Progenitor cell of endocrine pancreas (in vitro differentiated cells): ENCODE results near the gene PFKL. TPM values are rescaled to one million over a fixed set of nuclear protein-coding genes. Genes with fewer than 3 reads are reported as not detected.

Experiments
- DNase-seq: peaks from one replicate; pipeline ENCODE4 v3.0.0; 2021; ENCODE audit warnings: low spot score; ENCODE audit not compliant: unreplicated experiment
- H3K27ac Mint-ChIP-seq: 2 replicates; pipeline ENCODE4 v1.8.0; 2021; ENCODE audit warnings: mild to moderate bottlenecking, moderate library complexity, mixed read lengths
- H3K27me3 Mint-ChIP-seq: 2 replicates; pipeline ENCODE4 v1.8.0; 2021; ENCODE audit warnings: mixed read lengths
- H3K36me3 Mint-ChIP-seq: 2 replicates; pipeline ENCODE4 v1.8.0; 2022; ENCODE audit warnings: mixed read lengths; ENCODE audit not compliant: insufficient read depth
- H3K4me1 Mint-ChIP-seq: 2 replicates; pipeline ENCODE4 v1.8.0; 2021; ENCODE audit warnings: low read depth, mixed read lengths
- H3K4me3 Mint-ChIP-seq: 2 replicates; pipeline ENCODE4 v1.8.0; 2021; ENCODE audit warnings: low read depth, mild to moderate bottlenecking, moderate library complexity, mixed read lengths
- H3K9me3 Mint-ChIP-seq: 2 replicates; pipeline ENCODE4 v1.8.0; 2021; ENCODE audit warnings: low read depth, mixed read lengths
- total RNA-seq: library from RNA; stranded (reverse); gene quantifications from 2 replicates; pipeline ENCODE4 v1.2.1, GENCODE V29; 2021
- TF ChIP-seq, protein P1 (sequence below): fragments of 200-600 bp; sonication (generic); IDR thresholded peaks from one replicate; pipeline ENCODE4 v1.5.0; 2021; ENCODE audit warnings: antibody characterized with exemption, mild to moderate bottlenecking; ENCODE audit not compliant: unreplicated experiment

Gene PFKL
- total RNA-seq, 1 donor from 2014 or later = 132 TPM

DNA sequence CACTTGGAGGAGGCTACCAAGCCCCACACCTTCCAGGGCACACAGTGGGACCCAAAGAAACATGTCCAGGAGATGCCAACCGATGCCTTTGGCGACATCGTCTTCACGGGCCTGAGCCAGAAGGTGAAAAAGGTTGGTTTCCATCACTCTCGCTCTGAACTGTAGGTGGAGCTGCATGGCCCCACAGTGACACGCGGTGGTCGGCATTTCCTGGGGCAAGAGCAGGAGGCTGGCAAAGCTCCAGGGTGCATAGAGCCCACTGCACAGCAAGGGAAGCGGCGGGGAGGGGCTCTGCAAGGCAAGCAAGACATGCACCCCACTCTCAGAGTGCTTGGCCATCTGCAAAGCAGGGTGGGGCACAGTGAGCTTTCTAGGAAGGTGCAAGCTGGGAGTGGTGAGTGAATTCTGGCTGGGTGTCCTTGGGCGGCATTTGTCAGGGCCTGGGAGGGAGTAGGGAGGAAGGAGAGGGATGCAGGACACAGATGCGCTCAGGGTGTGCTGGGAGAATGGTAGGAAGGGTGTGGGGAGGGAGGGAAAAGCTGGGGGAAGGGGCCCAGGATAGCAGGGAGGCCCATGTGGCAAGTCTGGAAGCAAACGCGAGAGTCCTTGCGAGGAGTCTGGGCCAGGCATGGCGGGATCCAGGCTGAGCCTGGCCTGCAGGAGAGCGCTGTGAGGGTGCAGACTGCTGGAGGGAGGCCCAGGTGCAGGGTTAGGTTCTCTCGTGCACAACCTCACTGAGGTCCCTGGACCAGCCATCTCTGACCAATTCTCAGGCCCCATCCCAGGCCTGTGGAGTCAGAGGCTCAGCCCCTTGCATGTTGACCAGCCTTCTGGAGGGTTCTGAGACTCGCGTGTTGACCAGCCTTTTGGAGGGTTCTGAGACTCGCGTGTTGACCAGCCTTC, 64.5 kb downstream of the PFKL start:
- no peak for DNase-seq
- H3K4me1 Mint-ChIP-seq = no peaks in the 10 kb centered on the region
- H3K9me3 Mint-ChIP-seq = no peaks in the 10 kb centered on the region
- TF ChIP-seq, protein P1, sequence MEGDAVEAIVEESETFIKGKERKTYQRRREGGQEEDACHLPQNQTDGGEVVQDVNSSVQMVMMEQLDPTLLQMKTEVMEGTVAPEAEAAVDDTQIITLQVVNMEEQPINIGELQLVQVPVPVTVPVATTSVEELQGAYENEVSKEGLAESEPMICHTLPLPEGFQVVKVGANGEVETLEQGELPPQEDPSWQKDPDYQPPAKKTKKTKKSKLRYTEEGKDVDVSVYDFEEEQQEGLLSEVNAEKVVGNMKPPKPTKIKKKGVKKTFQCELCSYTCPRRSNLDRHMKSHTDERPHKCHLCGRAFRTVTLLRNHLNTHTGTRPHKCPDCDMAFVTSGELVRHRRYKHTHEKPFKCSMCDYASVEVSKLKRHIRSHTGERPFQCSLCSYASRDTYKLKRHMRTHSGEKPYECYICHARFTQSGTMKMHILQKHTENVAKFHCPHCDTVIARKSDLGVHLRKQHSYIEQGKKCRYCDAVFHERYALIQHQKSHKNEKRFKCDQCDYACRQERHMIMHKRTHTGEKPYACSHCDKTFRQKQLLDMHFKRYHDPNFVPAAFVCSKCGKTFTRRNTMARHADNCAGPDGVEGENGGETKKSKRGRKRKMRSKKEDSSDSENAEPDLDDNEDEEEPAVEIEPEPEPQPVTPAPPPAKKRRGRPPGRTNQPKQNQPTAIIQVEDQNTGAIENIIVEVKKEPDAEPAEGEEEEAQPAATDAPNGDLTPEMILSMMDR = no peak
- H3K36me3 Mint-ChIP-seq = no peaks in the 10 kb centered on the region
- no peak overlapping the region for H3K4me3 Mint-ChIP-seq
- H3K27ac Mint-ChIP-seq = no peak overlapping the region
- peaks cover 8% of the 10 kb centered on the region for H3K27me3 Mint-ChIP-seq

DNA sequence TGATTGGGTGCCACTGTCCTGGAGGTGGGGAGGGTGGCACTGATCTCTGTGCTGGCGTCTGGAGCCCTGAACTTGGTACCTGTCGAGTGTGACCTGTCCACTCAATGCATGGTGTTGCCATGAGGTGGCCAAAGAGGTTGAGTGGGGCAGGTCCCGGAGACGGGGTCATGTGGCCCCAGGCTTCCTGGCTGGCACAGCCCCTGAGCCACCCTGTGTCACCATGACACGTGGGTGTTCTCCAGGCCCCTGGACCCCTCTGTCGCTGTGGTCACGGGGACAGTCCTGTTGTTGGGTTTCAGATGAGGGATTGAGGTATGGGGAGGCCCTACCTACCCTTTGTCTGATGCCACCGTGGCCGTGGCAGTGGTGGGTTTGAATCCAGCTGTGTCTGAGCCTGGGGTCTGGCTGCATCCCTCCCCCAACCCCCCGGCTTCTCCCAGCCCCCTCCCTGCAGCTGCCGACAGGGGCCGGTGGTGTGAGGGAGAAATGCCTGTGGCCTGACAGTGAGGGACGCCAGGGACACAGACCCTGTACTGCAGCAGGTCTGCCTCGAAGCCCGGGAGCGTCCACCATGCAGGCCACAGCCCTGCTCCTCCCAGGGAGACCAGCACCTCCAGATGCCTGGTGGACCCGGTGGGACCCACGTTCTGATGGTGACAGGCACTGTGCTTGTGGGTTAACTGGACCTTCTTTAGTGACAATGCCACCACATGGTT, 65.6 kb downstream of the PFKL start:
- H3K9me3 Mint-ChIP-seq = no peaks in the 10 kb centered on the region
- H3K4me3 Mint-ChIP-seq = no peak overlapping the region
- peaks cover 8% of the 10 kb centered on the region for H3K27me3 Mint-ChIP-seq
- H3K4me1 Mint-ChIP-seq = no peaks in the 10 kb centered on the region
- H3K27ac Mint-ChIP-seq = no peak overlapping the region
- TF ChIP-seq, protein P1 = no peak
- H3K36me3 Mint-ChIP-seq = no peaks in the 10 kb centered on the region
- DNase-seq = no peak

DNA sequence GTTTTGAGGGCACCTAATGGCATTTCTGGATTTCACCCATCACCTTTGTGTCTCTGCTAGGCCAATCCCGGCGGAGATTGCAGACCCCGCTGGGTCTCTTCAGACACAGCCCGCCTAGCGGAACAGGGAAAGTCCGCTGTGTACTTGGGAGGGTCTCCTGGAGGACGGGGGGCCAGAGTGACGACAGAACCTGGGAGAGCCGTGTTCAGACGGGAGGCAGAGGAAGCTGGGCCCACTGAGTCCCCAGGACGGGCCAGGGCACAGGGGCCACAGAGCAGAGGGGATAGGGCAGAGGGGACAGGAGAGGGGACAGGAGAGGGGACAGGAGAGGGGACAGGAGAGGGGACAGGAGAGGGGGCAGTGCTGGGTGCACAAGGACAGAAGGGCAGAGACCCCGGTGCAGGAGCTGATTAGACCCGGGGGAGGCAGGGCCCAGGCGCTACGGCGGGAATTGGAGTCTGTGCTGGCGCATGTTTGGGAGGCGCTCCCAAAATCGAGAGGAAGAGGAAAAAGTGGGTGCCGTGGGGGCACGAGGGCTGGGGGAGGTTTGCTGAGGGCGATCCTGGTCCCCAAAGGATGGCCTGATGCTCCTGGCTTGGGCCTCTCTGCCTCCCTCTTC, 66.2 kb downstream of the PFKL start:
- no peaks in the 10 kb centered on the region for H3K36me3 Mint-ChIP-seq
- peaks cover 12% of the 10 kb centered on the region for H3K27me3 Mint-ChIP-seq
- TF ChIP-seq, protein P1 = no peak
- no peak overlapping the region for H3K27ac Mint-ChIP-seq
- H3K4me3 Mint-ChIP-seq = no peak overlapping the region
- no peak for DNase-seq
- no peaks in the 10 kb centered on the region for H3K9me3 Mint-ChIP-seq
- H3K4me1 Mint-ChIP-seq = no peaks in the 10 kb centered on the region

DNA sequence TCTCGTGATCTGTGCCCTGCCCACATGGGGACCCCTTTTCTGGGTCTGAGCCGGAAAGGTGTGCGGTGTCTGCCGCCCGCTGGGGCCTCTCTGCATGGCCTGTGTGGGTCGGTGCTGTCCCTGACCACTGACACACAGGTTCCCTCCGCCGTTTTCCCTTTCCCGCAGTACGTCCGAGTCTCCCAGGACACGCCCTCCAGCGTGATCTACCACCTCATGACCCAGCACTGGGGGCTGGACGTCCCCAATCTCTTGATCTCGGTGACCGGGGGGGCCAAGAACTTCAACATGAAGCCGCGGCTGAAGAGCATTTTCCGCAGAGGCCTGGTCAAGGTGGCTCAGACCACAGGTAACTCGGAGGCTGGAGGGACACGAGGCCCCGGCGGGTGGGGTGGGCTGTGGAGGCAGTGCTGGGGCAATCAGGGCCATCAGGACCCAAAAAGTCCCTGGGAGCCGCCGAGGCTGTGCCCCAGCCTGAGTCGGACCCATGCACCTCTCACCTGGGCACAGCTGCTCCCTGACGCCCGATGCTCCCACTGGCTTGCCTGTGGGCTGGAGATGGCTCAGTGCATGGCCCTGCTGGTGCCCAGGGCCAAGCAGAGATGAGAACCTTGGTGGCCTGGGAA, 66.8 kb downstream of the PFKL start:
- Mint-ChIP-seq H3K27ac (no peak overlapping the region), H3K36me3 (no peaks in the 10 kb centered on the region), H3K27me3 (peaks cover 15% of the 10 kb centered on the region), H3K4me1 (no peaks in the 10 kb centered on the region), H3K4me3 (no peak overlapping the region), H3K9me3 (no peaks in the 10 kb centered on the region)
- TF ChIP-seq, protein P1 = no peak
- DNase-seq = no peak
